HEK293T (cell line): ENCODE results near the gene RBM42.

ENCODE experiments used
- ARNT ChIP-seq: fragments of 450-650 bp; IDR thresholded peaks from 2 replicates; pipeline ENCODE4 v1.6.1; 2017; ENCODE audit warnings: mild to moderate bottlenecking
- BHLHE40 ChIP-seq: fragments of 450-650 bp; IDR thresholded peaks from 2 replicates; pipeline ENCODE4 v1.6.1; 2016; ENCODE audit warnings: mild to moderate bottlenecking, moderate library complexity, borderline replicate concordance
- ELF4 ChIP-seq: fragments of 450-650 bp; IDR thresholded peaks from 2 replicates; pipeline ENCODE4 v1.6.1; 2017; ENCODE audit warnings: antibody characterized with exemption
- FOXA1 ChIP-seq: fragments of 450-650 bp; IDR thresholded peaks from 2 replicates; pipeline ENCODE4 v1.6.1; 2016; ENCODE audit warnings: mild to moderate bottlenecking
- FOXK2 ChIP-seq: fragments of 450-650 bp; IDR thresholded peaks from 2 replicates; pipeline ENCODE4 v1.6.1; 2016; ENCODE audit warnings: mild to moderate bottlenecking
- HDGF ChIP-seq: fragments of 450-650 bp; IDR thresholded peaks from 2 replicates; pipeline ENCODE4 v1.6.1; 2017; ENCODE audit warnings: antibody characterized with exemption, borderline replicate concordance
- L3MBTL2 ChIP-seq: fragments of 450-650 bp; conservative IDR thresholded peaks from 2 replicates; pipeline ENCODE4 v1.6.1; 2016; ENCODE audit warnings: mild to moderate bottlenecking
- SP1 ChIP-seq: fragments of 450-650 bp; IDR thresholded peaks from 2 replicates; pipeline ENCODE4 v1.6.1; 2017

DNA sequence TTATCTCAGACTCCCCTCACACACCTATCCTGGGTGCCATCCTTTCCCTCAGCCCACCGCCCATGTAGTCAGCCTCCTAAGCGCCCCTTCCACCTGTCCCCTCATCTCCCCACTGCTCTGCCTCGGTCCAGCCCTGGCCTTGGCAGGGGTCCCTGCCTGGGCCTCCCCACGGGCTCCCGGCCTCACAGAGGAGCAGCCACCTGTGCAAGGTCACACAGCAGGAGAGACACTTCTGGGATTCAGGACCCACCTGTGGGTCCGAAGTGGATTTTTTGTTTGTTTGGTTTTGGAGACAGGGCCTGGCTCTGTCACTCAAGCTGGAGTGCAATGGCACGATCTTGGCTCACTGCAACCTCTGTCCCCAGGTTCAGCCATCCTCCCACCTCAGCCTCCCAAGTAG is 36.8 kb downstream of the RBM42 start:
- TF ChIP-seq ELF4 (no peak), FOXA1 (no peak), SP1 (no peak), ARNT (no peak), FOXK2 (no peak), L3MBTL2 (no peak), BHLHE40 (no peak), HDGF (no peak)
